HFFc6 (cell line): ENCODE measurements around the gene OR56B1. TPM values are rescaled to one million over a fixed set of nuclear protein-coding genes. Genes with fewer than 3 reads are reported as not detected.

Experiments used
- DNase-seq: peaks from one replicate; pipeline ENCODE4 v3.0.0-alpha.2; 2018
- H3K27ac Mint-ChIP-seq: 2 replicates; pipeline ENCODE4 v1.8.0; 2020; ENCODE audit warnings: mild to moderate bottlenecking, mixed read lengths
- H3K27me3 Mint-ChIP-seq: 2 replicates; pipeline ENCODE4 v1.8.0; 2021; ENCODE audit warnings: mild to moderate bottlenecking, moderate library complexity, mixed read lengths; ENCODE audit not compliant: insufficient read depth
- H3K36me3 Mint-ChIP-seq: 2 replicates; pipeline ENCODE4 v1.8.0; 2021; ENCODE audit warnings: low read depth, mixed read lengths
- H3K4me1 Mint-ChIP-seq: 2 replicates; pipeline ENCODE4 v1.8.0; 2020; ENCODE audit warnings: low read depth, mixed read lengths
- H3K4me3 Mint-ChIP-seq: 2 replicates; pipeline ENCODE4 v1.8.0; 2020; ENCODE audit warnings: mild to moderate bottlenecking, moderate library complexity, mixed read lengths
- H3K9me3 Mint-ChIP-seq: 2 replicates; pipeline ENCODE4 v1.8.0; 2020; ENCODE audit warnings: mild to moderate bottlenecking, mixed read lengths
- total RNA-seq, 6 experiments: library from RNA; stranded (reverse); fragmentation: NEBNext Ultra II Directional; extraction: Animal tissue kit (Norgen Biotek cat#: 25700); gene quantifications; 2 replicates in 1 of 6; 3 replicates in 5 of 6; pipeline ENCODE4 v1.2.3, GENCODE V29; 2021
- TF ChIP-seq, protein P1 (sequence below): fragments of 200-600 bp; sonication (generic); IDR thresholded peaks from 2 replicates; pipeline ENCODE4 v1.5.0; 2021; ENCODE audit warnings: antibody characterized with exemption, mild to moderate bottlenecking

Gene OR56B1
- total RNA-seq, 6 experiments from 2014 or later = not detected

DNA sequence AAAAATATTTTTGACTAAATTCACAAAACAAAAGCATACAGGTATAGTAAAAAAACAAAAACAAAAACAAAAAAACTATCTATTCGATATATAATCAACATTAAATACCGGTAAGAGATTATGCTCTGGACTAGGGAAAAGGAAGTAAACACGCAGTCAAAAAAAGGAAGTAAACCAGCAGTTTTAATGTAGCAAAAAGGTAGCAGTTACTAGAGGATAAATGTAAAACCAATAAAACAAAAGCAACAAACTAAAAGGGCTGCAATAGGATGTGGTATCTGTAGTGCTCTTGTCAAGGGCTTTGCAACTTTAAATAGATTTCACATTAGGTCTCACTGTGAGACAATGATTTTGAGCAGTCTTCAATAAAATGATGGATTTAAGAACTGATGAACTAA is 44.3 kb upstream of the OR56B1 start:
- no peak for DNase-seq
- Mint-ChIP-seq H3K36me3 (peaks cover 48% of the 10 kb centered on the region), H3K27ac (peak overlapping the region; percentile 97), H3K9me3 (no peaks in the 10 kb centered on the region), H3K4me3 (peak overlapping the region; percentile 94), H3K27me3 (no peaks in the 10 kb centered on the region), H3K4me1 (peaks cover 66% of the 10 kb centered on the region)
- TF ChIP-seq, protein P1, sequence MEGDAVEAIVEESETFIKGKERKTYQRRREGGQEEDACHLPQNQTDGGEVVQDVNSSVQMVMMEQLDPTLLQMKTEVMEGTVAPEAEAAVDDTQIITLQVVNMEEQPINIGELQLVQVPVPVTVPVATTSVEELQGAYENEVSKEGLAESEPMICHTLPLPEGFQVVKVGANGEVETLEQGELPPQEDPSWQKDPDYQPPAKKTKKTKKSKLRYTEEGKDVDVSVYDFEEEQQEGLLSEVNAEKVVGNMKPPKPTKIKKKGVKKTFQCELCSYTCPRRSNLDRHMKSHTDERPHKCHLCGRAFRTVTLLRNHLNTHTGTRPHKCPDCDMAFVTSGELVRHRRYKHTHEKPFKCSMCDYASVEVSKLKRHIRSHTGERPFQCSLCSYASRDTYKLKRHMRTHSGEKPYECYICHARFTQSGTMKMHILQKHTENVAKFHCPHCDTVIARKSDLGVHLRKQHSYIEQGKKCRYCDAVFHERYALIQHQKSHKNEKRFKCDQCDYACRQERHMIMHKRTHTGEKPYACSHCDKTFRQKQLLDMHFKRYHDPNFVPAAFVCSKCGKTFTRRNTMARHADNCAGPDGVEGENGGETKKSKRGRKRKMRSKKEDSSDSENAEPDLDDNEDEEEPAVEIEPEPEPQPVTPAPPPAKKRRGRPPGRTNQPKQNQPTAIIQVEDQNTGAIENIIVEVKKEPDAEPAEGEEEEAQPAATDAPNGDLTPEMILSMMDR = no peak

DNA sequence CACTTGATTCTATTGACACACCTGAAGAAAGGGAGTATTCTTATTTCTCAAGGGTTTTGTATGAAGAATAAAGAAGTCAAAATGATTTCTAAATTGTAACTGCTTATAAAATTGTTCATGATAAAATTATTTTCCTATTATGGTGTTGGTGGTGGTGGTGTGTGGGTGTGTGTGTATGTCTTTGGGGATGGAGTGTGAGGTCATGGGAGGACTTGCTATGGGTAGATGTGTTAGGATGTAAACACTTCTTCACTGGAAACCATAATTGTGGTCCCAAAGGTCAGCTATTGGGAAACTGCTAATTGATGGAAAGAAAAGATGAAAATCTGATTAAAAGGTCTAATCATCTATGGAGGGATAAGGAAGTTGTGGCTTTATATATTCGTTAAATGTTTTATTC is 41.6 kb upstream of the OR56B1 start:
- no peak overlapping the region for H3K27ac Mint-ChIP-seq
- no peaks in the 10 kb centered on the region for H3K27me3 Mint-ChIP-seq
- TF ChIP-seq, protein P1 = no peak
- H3K4me1 Mint-ChIP-seq = peaks cover 55% of the 10 kb centered on the region
- peaks cover 62% of the 10 kb centered on the region for H3K36me3 Mint-ChIP-seq
- no peak for DNase-seq
- no peaks in the 10 kb centered on the region for H3K9me3 Mint-ChIP-seq
- no peak overlapping the region for H3K4me3 Mint-ChIP-seq

DNA sequence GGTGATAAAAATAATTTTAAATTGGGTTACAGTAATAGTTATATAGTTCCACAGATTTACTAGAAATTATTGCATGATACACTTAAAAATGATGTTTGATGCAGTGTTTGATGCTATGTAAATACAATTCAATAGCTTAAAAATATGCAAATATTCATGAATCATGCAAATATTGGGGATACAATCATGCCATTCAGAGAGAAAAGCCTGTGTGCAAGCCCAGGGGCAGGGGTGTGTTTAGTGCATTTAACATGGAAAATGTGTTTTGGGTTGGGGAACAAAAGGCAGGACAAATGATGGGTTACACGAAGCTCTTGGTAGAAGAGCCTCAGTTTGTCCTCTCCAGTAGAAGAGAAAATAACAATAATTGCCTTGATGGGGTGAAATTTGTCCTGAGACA is 40.7 kb upstream of the OR56B1 start:
- H3K36me3 Mint-ChIP-seq = peaks cover 66% of the 10 kb centered on the region
- no peak for DNase-seq
- no peaks in the 10 kb centered on the region for H3K9me3 Mint-ChIP-seq
- no peak overlapping the region for H3K4me3 Mint-ChIP-seq
- H3K27me3 Mint-ChIP-seq = no peaks in the 10 kb centered on the region
- peaks cover 46% of the 10 kb centered on the region for H3K4me1 Mint-ChIP-seq
- H3K27ac Mint-ChIP-seq = no peak overlapping the region
- TF ChIP-seq, protein P1 = no peak

DNA sequence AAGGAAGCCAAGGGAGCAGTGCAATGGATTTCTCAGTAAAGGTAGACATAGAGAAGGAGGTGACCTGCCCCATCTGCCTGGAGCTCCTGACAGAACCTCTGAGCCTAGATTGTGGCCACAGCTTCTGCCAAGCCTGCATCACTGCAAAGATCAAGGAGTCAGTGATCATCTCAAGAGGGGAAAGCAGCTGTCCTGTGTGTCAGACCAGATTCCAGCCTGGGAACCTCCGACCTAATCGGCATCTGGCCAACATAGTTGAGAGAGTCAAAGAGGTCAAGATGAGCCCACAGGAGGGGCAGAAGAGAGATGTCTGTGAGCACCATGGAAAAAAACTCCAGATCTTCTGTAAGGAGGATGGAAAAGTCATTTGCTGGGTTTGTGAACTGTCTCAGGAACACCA is 40.0 kb upstream of the OR56B1 start:
- no peaks in the 10 kb centered on the region for H3K9me3 Mint-ChIP-seq
- no peak for DNase-seq
- H3K4me1 Mint-ChIP-seq = peaks cover 39% of the 10 kb centered on the region
- no peak overlapping the region for H3K4me3 Mint-ChIP-seq
- H3K27ac Mint-ChIP-seq = 0 out of 2 replicates have a peak overlapping the region, but pooled peaks have one; percentile 7
- peaks cover 63% of the 10 kb centered on the region for H3K36me3 Mint-ChIP-seq
- TF ChIP-seq, protein P1 = no peak
- no peaks in the 10 kb centered on the region for H3K27me3 Mint-ChIP-seq

DNA sequence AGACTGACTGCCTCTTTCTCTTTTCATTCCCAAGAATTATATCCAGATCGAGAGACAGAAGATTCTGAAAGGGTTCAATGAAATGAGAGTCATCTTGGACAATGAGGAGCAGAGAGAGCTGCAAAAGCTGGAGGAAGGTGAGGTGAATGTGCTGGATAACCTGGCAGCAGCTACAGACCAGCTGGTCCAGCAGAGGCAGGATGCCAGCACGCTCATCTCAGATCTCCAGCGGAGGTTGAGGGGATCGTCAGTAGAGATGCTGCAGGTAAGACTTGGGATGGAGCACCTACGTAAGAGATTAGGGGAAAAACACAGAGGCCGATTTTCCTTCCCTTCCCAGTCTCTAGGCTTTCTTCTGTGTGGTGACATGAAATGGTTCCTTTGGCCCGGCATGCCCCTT is 38.0 kb upstream of the OR56B1 start:
- no peaks in the 10 kb centered on the region for H3K27me3 Mint-ChIP-seq
- H3K9me3 Mint-ChIP-seq = no peaks in the 10 kb centered on the region
- TF ChIP-seq, protein P1 = no peak
- DNase-seq = no peak
- H3K4me1 Mint-ChIP-seq = peaks cover 26% of the 10 kb centered on the region; the same call in 1 of the 2 replicates
- H3K4me3 Mint-ChIP-seq = no peak overlapping the region
- peaks cover 62% of the 10 kb centered on the region for H3K36me3 Mint-ChIP-seq
- H3K27ac Mint-ChIP-seq = no peak overlapping the region
